HEK293 (cell line): Measurements from ENCODE around the gene LEUTX.

Source experiments
- FEZF1 ChIP-seq: fragments of 450-650 bp; formaldehyde crosslinking; IDR thresholded peaks from 2 replicates; pipeline ENCODE4 v1.5.1; 2016; ENCODE audit warnings: missing biosample characterization, missing genetic modification characterization
- KLF16 ChIP-seq: fragments of 450-650 bp; formaldehyde crosslinking; IDR thresholded peaks from 2 replicates; pipeline ENCODE4 v1.5.1; 2017; ENCODE audit warnings: missing biosample characterization, missing genetic modification characterization
- REPIN1 ChIP-seq: fragments of 450-650 bp; formaldehyde crosslinking; IDR thresholded peaks from 2 replicates; pipeline ENCODE4 v1.5.1; 2017; ENCODE audit warnings: missing biosample characterization, missing genetic modification characterization, low read depth
- TCF7L2 ChIP-seq: IDR thresholded peaks from 2 replicates; pipeline ENCODE4 v1.6.1; 2011; ENCODE audit warnings: low read depth, mild to moderate bottlenecking, inconsistent platforms, low read length, moderate library complexity, borderline replicate concordance
- ZBTB21 ChIP-seq: fragments of 450-650 bp; formaldehyde crosslinking; IDR thresholded peaks from 2 replicates; pipeline ENCODE4 v1.5.1; 2017; ENCODE audit warnings: missing biosample characterization, missing genetic modification characterization
- ZBTB7A ChIP-seq: fragments of 450-650 bp; formaldehyde crosslinking; IDR thresholded peaks from 2 replicates; pipeline ENCODE4 v1.5.1; 2016; ENCODE audit warnings: low read depth, missing biosample characterization, missing genetic modification characterization
- ZNF132 ChIP-seq: fragments of 450-650 bp; formaldehyde crosslinking; IDR thresholded peaks from 2 replicates; pipeline ENCODE4 v1.5.1; 2017; ENCODE audit warnings: missing biosample characterization, missing genetic modification characterization, borderline replicate concordance
- ZNF175 ChIP-seq: fragments of 450-650 bp; formaldehyde crosslinking; IDR thresholded peaks from 2 replicates; pipeline ENCODE4 v1.5.1; 2016; ENCODE audit warnings: missing biosample characterization, missing genetic modification characterization
- ZNF184 ChIP-seq: fragments of 450-650 bp; IDR thresholded peaks from 2 replicates; pipeline ENCODE4 v1.5.1; 2018; ENCODE audit warnings: missing biosample characterization, mild to moderate bottlenecking, missing genetic modification characterization
- ZNF280D ChIP-seq: fragments of 450-650 bp; formaldehyde crosslinking; IDR thresholded peaks from 2 replicates; pipeline ENCODE4 v1.5.1; 2016; ENCODE audit warnings: missing biosample characterization, missing genetic modification characterization
- ZNF302 ChIP-seq: fragments of 450-650 bp; formaldehyde crosslinking; IDR thresholded peaks from 2 replicates; pipeline ENCODE4 v1.5.1; 2016; ENCODE audit warnings: missing biosample characterization, missing genetic modification characterization, low read depth
- ZNF350 ChIP-seq: fragments of 450-650 bp; formaldehyde crosslinking; IDR thresholded peaks from 2 replicates; pipeline ENCODE4 v1.5.0; 2017; ENCODE audit warnings: missing biosample characterization, mild to moderate bottlenecking, missing genetic modification characterization
- ZNF394 ChIP-seq: fragments of 450-650 bp; formaldehyde crosslinking; IDR thresholded peaks from 2 replicates; pipeline ENCODE4 v1.5.1; 2016; ENCODE audit warnings: missing biosample characterization, missing genetic modification characterization, mild to moderate bottlenecking, moderate library complexity, borderline replicate concordance
- ZNF433 ChIP-seq: fragments of 450-650 bp; formaldehyde crosslinking; IDR thresholded peaks from 2 replicates; pipeline ENCODE4 v1.5.1; 2016; ENCODE audit warnings: missing biosample characterization, missing genetic modification characterization, low read depth
- ZNF473 ChIP-seq: fragments of 450-650 bp; formaldehyde crosslinking; IDR thresholded peaks from 2 replicates; pipeline ENCODE4 v1.5.1; 2017; ENCODE audit warnings: missing biosample characterization, missing genetic modification characterization
- ZNF48 ChIP-seq: fragments of 450-650 bp; formaldehyde crosslinking; IDR thresholded peaks from 2 replicates; pipeline ENCODE4 v1.5.1; 2016; ENCODE audit warnings: missing biosample characterization, missing genetic modification characterization
- ZNF571 ChIP-seq: fragments of 450-650 bp; formaldehyde crosslinking; IDR thresholded peaks from 2 replicates; pipeline ENCODE4 v1.5.0; 2017; ENCODE audit warnings: missing biosample characterization, missing genetic modification characterization
- ZNF596 ChIP-seq: fragments of 450-650 bp; IDR thresholded peaks from 2 replicates; pipeline ENCODE4 v1.5.0; 2018; ENCODE audit warnings: missing biosample characterization, mild to moderate bottlenecking, missing genetic modification characterization, moderate library complexity
- ZNF768 ChIP-seq: fragments of 450-650 bp; formaldehyde crosslinking; IDR thresholded peaks from 2 replicates; pipeline ENCODE4 v1.5.1; 2018; ENCODE audit warnings: missing biosample characterization, mild to moderate bottlenecking, missing genetic modification characterization
- ZNF843 ChIP-seq: fragments of 450-650 bp; formaldehyde crosslinking; IDR thresholded peaks from 2 replicates; pipeline ENCODE4 v1.5.1; 2016; ENCODE audit warnings: missing biosample characterization, missing genetic modification characterization
- TF ChIP-seq, protein P1 (sequence below): fragments of 450-650 bp; formaldehyde crosslinking; IDR thresholded peaks from 2 replicates; pipeline ENCODE4 v1.5.1; 2017; ENCODE audit warnings: missing biosample characterization, missing genetic modification characterization
- TF ChIP-seq, protein P2 (sequence below): fragments of 450-650 bp; formaldehyde crosslinking; IDR thresholded peaks from 2 replicates; pipeline ENCODE4 v1.5.1; 2016; ENCODE audit warnings: missing biosample characterization, missing genetic modification characterization
- TF ChIP-seq, protein P3 (sequence below): fragments of 450-650 bp; formaldehyde crosslinking; IDR thresholded peaks from 2 replicates; pipeline ENCODE4 v1.5.1; 2016; ENCODE audit warnings: missing biosample characterization, missing genetic modification characterization
- TF ChIP-seq, protein P4 (sequence below): fragments of 450-650 bp; IDR thresholded peaks from 2 replicates; pipeline ENCODE4 v1.5.1; 2018; ENCODE audit warnings: missing biosample characterization, missing genetic modification characterization
- TF ChIP-seq, protein P5 (sequence below): fragments of 450-650 bp; formaldehyde crosslinking; IDR thresholded peaks from 2 replicates; pipeline ENCODE4; 2016; ENCODE audit warnings: missing biosample characterization, missing genetic modification characterization
- TF ChIP-seq, protein P6 (sequence below): fragments of 450-650 bp; formaldehyde crosslinking; IDR thresholded peaks from 2 replicates; pipeline ENCODE4 v1.5.0; 2017; ENCODE audit warnings: missing biosample characterization, missing genetic modification characterization, borderline replicate concordance

Gene LEUTX

GRCh38 chr19:39833464-39834286 is 55.0 kb downstream of the LEUTX start, which contains the start of gene DYRK1B (continued):
- TF ChIP-seq TCF7L2 (no peak), ZNF350 (tag by site-specific recombination) (no peak), ZNF184 (tag by site-specific recombination) (peak; percentile 4; the same call in 1 of the 2 replicates), KLF16 (tag by site-specific recombination) (peak; percentile 99), ZNF473 (no peak), ZNF48 (tag by site-specific recombination) (no peak), ZBTB21 (tag by site-specific recombination) (peak; percentile 66), ZNF596 (tag by site-specific recombination) (no peak; the same call in 1 of the 2 replicates), ZNF843 (tag by site-specific recombination) (peak; percentile 86), ZNF571 (tag by site-specific recombination) (no peak), ZNF394 (tag by site-specific recombination) (peak; percentile 82), ZNF768 (tag by site-specific recombination) (no peak), REPIN1 (tag by site-specific recombination) (peak; percentile 90), ZNF175 (tag by site-specific recombination) (no peak), ZNF433 (tag by site-specific recombination) (no peak), FEZF1 (peak; percentile 60), ZNF132 (no peak), ZNF302 (no peak), ZBTB7A (tag by site-specific recombination) (peak; percentile 98), ZNF280D (no peak; the same call in 1 of the 2 replicates)
- TF ChIP-seq, protein P1, sequence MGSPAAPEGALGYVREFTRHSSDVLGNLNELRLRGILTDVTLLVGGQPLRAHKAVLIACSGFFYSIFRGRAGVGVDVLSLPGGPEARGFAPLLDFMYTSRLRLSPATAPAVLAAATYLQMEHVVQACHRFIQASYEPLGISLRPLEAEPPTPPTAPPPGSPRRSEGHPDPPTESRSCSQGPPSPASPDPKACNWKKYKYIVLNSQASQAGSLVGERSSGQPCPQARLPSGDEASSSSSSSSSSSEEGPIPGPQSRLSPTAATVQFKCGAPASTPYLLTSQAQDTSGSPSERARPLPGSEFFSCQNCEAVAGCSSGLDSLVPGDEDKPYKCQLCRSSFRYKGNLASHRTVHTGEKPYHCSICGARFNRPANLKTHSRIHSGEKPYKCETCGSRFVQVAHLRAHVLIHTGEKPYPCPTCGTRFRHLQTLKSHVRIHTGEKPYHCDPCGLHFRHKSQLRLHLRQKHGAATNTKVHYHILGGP (tag by site-specific recombination), result no peak
- TF ChIP-seq, protein P2, sequence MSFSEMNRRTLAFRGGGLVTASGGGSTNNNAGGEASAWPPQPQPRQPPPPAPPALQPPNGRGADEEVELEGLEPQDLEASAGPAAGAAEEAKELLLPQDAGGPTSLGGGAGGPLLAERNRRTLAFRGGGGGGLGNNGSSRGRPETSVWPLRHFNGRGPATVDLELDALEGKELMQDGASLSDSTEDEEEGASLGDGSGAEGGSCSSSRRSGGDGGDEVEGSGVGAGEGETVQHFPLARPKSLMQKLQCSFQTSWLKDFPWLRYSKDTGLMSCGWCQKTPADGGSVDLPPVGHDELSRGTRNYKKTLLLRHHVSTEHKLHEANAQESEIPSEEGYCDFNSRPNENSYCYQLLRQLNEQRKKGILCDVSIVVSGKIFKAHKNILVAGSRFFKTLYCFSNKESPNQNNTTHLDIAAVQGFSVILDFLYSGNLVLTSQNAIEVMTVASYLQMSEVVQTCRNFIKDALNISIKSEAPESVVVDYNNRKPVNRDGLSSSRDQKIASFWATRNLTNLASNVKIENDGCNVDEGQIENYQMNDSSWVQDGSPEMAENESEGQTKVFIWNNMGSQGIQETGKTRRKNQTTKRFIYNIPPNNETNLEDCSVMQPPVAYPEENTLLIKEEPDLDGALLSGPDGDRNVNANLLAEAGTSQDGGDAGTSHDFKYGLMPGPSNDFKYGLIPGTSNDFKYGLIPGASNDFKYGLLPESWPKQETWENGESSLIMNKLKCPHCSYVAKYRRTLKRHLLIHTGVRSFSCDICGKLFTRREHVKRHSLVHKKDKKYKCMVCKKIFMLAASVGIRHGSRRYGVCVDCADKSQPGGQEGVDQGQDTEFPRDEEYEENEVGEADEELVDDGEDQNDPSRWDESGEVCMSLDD (tag by site-specific recombination), result peak; percentile 90
- TF ChIP-seq, protein P3, sequence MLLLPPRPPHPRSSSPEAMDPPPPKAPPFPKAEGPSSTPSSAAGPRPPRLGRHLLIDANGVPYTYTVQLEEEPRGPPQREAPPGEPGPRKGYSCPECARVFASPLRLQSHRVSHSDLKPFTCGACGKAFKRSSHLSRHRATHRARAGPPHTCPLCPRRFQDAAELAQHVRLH (tag by site-specific recombination), result peak; percentile 88
- TF ChIP-seq, protein P4, sequence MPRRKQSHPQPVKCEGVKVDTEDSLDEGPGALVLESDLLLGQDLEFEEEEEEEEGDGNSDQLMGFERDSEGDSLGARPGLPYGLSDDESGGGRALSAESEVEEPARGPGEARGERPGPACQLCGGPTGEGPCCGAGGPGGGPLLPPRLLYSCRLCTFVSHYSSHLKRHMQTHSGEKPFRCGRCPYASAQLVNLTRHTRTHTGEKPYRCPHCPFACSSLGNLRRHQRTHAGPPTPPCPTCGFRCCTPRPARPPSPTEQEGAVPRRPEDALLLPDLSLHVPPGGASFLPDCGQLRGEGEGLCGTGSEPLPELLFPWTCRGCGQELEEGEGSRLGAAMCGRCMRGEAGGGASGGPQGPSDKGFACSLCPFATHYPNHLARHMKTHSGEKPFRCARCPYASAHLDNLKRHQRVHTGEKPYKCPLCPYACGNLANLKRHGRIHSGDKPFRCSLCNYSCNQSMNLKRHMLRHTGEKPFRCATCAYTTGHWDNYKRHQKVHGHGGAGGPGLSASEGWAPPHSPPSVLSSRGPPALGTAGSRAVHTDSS, result no peak
- TF ChIP-seq, protein P5, sequence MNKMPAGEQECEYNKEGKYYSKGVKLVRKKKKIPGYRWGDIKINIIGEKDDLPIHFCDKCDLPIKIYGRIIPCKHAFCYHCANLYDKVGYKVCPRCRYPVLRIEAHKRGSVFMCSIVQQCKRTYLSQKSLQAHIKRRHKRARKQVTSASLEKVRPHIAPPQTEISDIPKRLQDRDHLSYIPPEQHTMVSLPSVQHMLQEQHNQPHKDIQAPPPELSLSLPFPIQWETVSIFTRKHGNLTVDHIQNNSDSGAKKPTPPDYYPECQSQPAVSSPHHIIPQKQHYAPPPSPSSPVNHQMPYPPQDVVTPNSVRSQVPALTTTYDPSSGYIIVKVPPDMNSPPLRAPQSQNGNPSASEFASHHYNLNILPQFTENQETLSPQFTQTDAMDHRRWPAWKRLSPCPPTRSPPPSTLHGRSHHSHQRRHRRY (tag by site-specific recombination), result peak; percentile 79; the same call in 1 of the 2 replicates
- TF ChIP-seq, protein P6, sequence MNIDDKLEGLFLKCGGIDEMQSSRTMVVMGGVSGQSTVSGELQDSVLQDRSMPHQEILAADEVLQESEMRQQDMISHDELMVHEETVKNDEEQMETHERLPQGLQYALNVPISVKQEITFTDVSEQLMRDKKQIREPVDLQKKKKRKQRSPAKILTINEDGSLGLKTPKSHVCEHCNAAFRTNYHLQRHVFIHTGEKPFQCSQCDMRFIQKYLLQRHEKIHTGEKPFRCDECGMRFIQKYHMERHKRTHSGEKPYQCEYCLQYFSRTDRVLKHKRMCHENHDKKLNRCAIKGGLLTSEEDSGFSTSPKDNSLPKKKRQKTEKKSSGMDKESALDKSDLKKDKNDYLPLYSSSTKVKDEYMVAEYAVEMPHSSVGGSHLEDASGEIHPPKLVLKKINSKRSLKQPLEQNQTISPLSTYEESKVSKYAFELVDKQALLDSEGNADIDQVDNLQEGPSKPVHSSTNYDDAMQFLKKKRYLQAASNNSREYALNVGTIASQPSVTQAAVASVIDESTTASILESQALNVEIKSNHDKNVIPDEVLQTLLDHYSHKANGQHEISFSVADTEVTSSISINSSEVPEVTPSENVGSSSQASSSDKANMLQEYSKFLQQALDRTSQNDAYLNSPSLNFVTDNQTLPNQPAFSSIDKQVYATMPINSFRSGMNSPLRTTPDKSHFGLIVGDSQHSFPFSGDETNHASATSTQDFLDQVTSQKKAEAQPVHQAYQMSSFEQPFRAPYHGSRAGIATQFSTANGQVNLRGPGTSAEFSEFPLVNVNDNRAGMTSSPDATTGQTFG (tag by site-specific recombination), result peak; percentile 85; the same call in 1 of the 2 replicates
